Tibial artery (tissue), 4 donors: ENCODE data around the gene NHSL2.
"Not testable (repeated sequence)": the region's sequence is repeated elsewhere in the genome, so short reads cannot be mapped to it uniquely, and the experiment has no call there.

Experiments used
- DNase-seq, 2 donors: peaks; one replicate each; pipeline ENCODE4 v3.0.0-alpha.2; 2019
- H3K27ac ChIP-seq, 2 donors: fragments of 200-600 bp; sonication (generic) in 1 of 2; 1 replicate in 1 of 2; 2 replicates in 1 of 2; pipeline ENCODE4 v1.5.1; 2018 to 2019; ENCODE audit warnings: mild to moderate bottlenecking in 1 of 2
- H3K27me3 ChIP-seq, 2 donors: fragments of 200-600 bp; sonication (generic) in 1 of 2; one replicate each; pipeline versions ENCODE4 v1.5.1 to v1.6.0; 2016 to 2019
- H3K36me3 ChIP-seq, 3 donors: fragments of 200-600 bp; sonication (generic) in 2 of 3; one replicate each; pipeline ENCODE4 v1.5.1; 2016 to 2019; ENCODE audit warnings: mild to moderate bottlenecking in 2 of 3
- H3K4me1 ChIP-seq, 4 donors: fragments of 200-600 bp; sonication (generic) in 2 of 4; 1 replicate in 3 of 4; 2 replicates in 1 of 4; pipeline ENCODE4 v1.5.1; 2016 to 2019
- H3K4me3 ChIP-seq, 2 donors: fragments of 200-600 bp; sonication (generic) in 1 of 2; 1 replicate in 1 of 2; 2 replicates in 1 of 2; pipeline ENCODE4 v1.5.1; 2018 to 2019; ENCODE audit warnings: mild to moderate bottlenecking in 2 of 2
- H3K9me3 ChIP-seq, 3 donors: fragments of 200-600 bp; sonication (generic) in 1 of 3; one replicate each; pipeline ENCODE4 v1.5.1; 2016 to 2019
- CTCF ChIP-seq, 2 experiments: fragments of 200-600 bp in 1 of 2; fragments of 450-650 bp in 1 of 2; IDR thresholded peaks; one replicate each; pipeline ENCODE4 v1.5.1; 2017 to 2019; ENCODE audit warnings: antibody characterized with exemption in 2 of 2, mild to moderate bottlenecking in 1 of 2, moderate library complexity in 1 of 2
- intact Hi-C: fragments of 100-400 bp; cut with DNase I; formaldehyde crosslinking; loops from one replicate; pipeline ENCODE4 v1.15.0; 2023; ENCODE audit warnings: low total_unique reads

The NHSL2 gene

GRCh38 chrX:71872542-71873458, 37.8 kb upstream of the NHSL2 start:
- Histone ChIP-seq H3K4me3 (no peak overlapping the region), H3K36me3 (no peaks in the 10 kb centered on the region), H3K4me1 (no peaks in the 10 kb centered on the region), H3K27me3 (no peaks in the 10 kb centered on the region), H3K27ac (no peak overlapping the region), H3K9me3 (peaks cover 0 to 4% (median 0%) of the 10 kb centered on the region in 3 donors)
- no peak for DNase-seq
- intact Hi-C loops: no loop called here
- TF ChIP-seq CTCF (IDR thresholded peaks at IDR 0.05): no peak

GRCh38 chrX:71873459-71873833, 37.2 kb upstream of the NHSL2 start:
- no peaks in the 10 kb centered on the region for H3K4me1 ChIP-seq
- no peaks in the 10 kb centered on the region for H3K36me3 ChIP-seq
- H3K27me3 ChIP-seq: no peaks in the 10 kb centered on the region
- H3K27ac ChIP-seq: no peak overlapping the region
- H3K4me3 ChIP-seq: no peak overlapping the region
- intact Hi-C loops: no loop called here
- no peak for DNase-seq
- peaks cover 0 to 4% (median 0%) of the 10 kb centered on the region in 3 donors for H3K9me3 ChIP-seq
- TF ChIP-seq CTCF (IDR thresholded peaks at IDR 0.05): no peak

GRCh38 chrX:71876841-71877240, 33.8 kb upstream of the NHSL2 start:
- H3K36me3 ChIP-seq, H3K4me3 ChIP-seq, DNase-seq, H3K27me3 ChIP-seq, H3K9me3 ChIP-seq, H3K4me1 ChIP-seq, intact Hi-C loops, H3K27ac ChIP-seq: not testable (repeated sequence)

- Histone ChIP-seq H3K9me3 (no peaks in the 10 kb centered on the region), H3K4me3 (no peak overlapping the region), H3K27me3 (no peaks in the 10 kb centered on the region), H3K27ac (no peak overlapping the region), H3K36me3 (no peaks in the 10 kb centered on the region), H3K4me1 (no peaks in the 10 kb centered on the region)
- DNase-seq: no peak
- intact Hi-C loops: no loop called here
- TF ChIP-seq CTCF (IDR thresholded peaks at IDR 0.05): no peak
Observed at GRCh38 chrX:71885099-71885498, 25.5 kb upstream of the NHSL2 start.

- no peaks in the 10 kb centered on the region for H3K4me1 ChIP-seq
- no peak overlapping the region for H3K27ac ChIP-seq
- no peak for DNase-seq
- TF ChIP-seq CTCF (IDR thresholded peaks at IDR 0.05): no peak
- intact Hi-C loops: no loop called here
- no peak overlapping the region for H3K4me3 ChIP-seq
- H3K27me3 ChIP-seq: no peaks in the 10 kb centered on the region
- H3K36me3 ChIP-seq: no peaks in the 10 kb centered on the region
- no peaks in the 10 kb centered on the region for H3K9me3 ChIP-seq
Observed at GRCh38 chrX:71895607-71896006, 15.0 kb upstream of the NHSL2 start.

- DNase-seq: no peak
- no peaks in the 10 kb centered on the region for H3K36me3 ChIP-seq
- H3K4me3 ChIP-seq: no peak overlapping the region
- intact Hi-C loops: no loop called here
- peaks cover 0 to 9% of the 10 kb centered on the region in 2 donors for H3K27me3 ChIP-seq
- peaks cover 0 to 5% (median 0%) of the 10 kb centered on the region in 4 donors for H3K4me1 ChIP-seq
- no peak overlapping the region for H3K27ac ChIP-seq
- TF ChIP-seq CTCF (IDR thresholded peaks at IDR 0.05): no peak
- H3K9me3 ChIP-seq: peaks cover 0 to 4% (median 0%) of the 10 kb centered on the region in 3 donors
Observed at GRCh38 chrX:71906144-71906543, 4.5 kb upstream of the NHSL2 start.
